IMR-90 (cell line): ENCODE measurements around the gene SRPRB. TPM values are rescaled to one million over a fixed set of nuclear protein-coding genes. Genes with fewer than 3 reads are reported as not detected.

ENCODE experiments used
- ATAC-seq: fragments of 200-7000 bp; cut with Tn5 transposase; 2 replicates; pipeline ENCODE4 v1.9.1; 2020; ENCODE audit warnings: low read depth, mild to moderate bottlenecking, moderate library complexity
- BruUV-seq: library from RNA; stranded (reverse); fragments of 400-500 nt; replicated peaks from 2 replicates; lab custom pipeline; 2021; lab: Mats Ljungman, UMichigan
- CTCF ChIA-PET: fragments of 300-600 bp; formaldehyde crosslinking; extraction: SDS; loops from one replicate; lab custom pipeline; 2021; ENCODE audit warnings: antibody characterized with exemption; lab: Yijun Ruan, JAX
- POLR2A ChIA-PET: fragments of 300-600 bp; sonication (Branson Sonifier 250); formaldehyde crosslinking; loops from one replicate; lab custom pipeline; 2022; ENCODE audit warnings: antibody characterized with exemption; ENCODE audit not compliant: unreplicated experiment; lab: Charles Lee
- DNase-seq: peaks from one replicate; pipeline ENCODE4 v3.0.0; 2013
- H2AFZ ChIP-seq: replicated peaks from 2 replicates; pipeline ENCODE3; 2013; ENCODE audit warnings: low read length, mild to moderate bottlenecking; ENCODE audit not compliant: poor library complexity
- H2AK5ac ChIP-seq: 2 replicates; pipeline ENCODE4 v1.6.1; 2013; ENCODE audit warnings: low read depth, low read length, inconsistent platforms
- H2AK9ac ChIP-seq: replicated peaks from 2 replicates; pipeline ENCODE3; 2013; ENCODE audit warnings: mild to moderate bottlenecking, low read depth, low read length, moderate library complexity; ENCODE audit not compliant: poor library complexity
- H2BK120ac ChIP-seq: 2 replicates; pipeline ENCODE4 v1.6.1; 2013; ENCODE audit warnings: low read depth, low read length, inconsistent platforms
- H2BK15ac ChIP-seq: 3 replicates; pipeline ENCODE4 v1.6.1; 2013; ENCODE audit warnings: low read depth, low read length, inconsistent platforms
- H2BK20ac ChIP-seq: 2 replicates; pipeline ENCODE4 v1.6.1; 2013; ENCODE audit warnings: low read depth, mild to moderate bottlenecking, inconsistent platforms, low read length, moderate library complexity
- H2BK5ac ChIP-seq: 2 replicates; pipeline ENCODE4 v1.6.1; 2013; ENCODE audit warnings: mild to moderate bottlenecking, low read depth, low read length, inconsistent platforms; ENCODE audit not compliant: poor library complexity, severe bottlenecking
- H3K14ac ChIP-seq: replicated peaks from 2 replicates; pipeline ENCODE4 v1.6.1; 2013; ENCODE audit warnings: low read depth, low read length, inconsistent platforms
- H3K18ac ChIP-seq: 2 replicates; pipeline ENCODE4 v1.6.1; 2013; ENCODE audit warnings: low read depth, low read length, control low read depth
- H3K23ac ChIP-seq: 2 replicates; pipeline ENCODE4 v1.6.1; 2013; ENCODE audit warnings: low read depth, low read length, inconsistent platforms
- H3K27ac ChIP-seq: 2 replicates; pipeline ENCODE4 v1.5.1; 2013; ENCODE audit warnings: mild to moderate bottlenecking, control low read depth, low read length; ENCODE audit not compliant: insufficient read depth
- H3K27me3 ChIP-seq: 2 replicates; pipeline ENCODE4 v1.6.1; 2013; ENCODE audit warnings: low read length; ENCODE audit not compliant: control insufficient read depth, insufficient read depth
- H3K36me3 ChIP-seq: 2 replicates; pipeline ENCODE4 v1.6.1; 2013; ENCODE audit warnings: low read length, mixed read lengths; ENCODE audit not compliant: control insufficient read depth, insufficient read depth
- H3K4ac ChIP-seq: 2 replicates; pipeline ENCODE4 v1.6.1; 2013; ENCODE audit warnings: low read depth, low read length, inconsistent platforms
- H3K4me1 ChIP-seq: 2 replicates; pipeline ENCODE4 v1.6.1; 2013; ENCODE audit warnings: low read length, mixed read lengths; ENCODE audit not compliant: control insufficient read depth, insufficient read depth
- H3K4me2 ChIP-seq: 2 replicates; pipeline ENCODE4 v1.6.1; 2013; ENCODE audit warnings: low read depth, mild to moderate bottlenecking, control low read depth, low read length, moderate library complexity
- H3K4me3 ChIP-seq: 2 replicates; pipeline ENCODE4 v1.5.1; 2013; ENCODE audit warnings: low read depth, mild to moderate bottlenecking, control low read depth, low read length, moderate library complexity; ENCODE audit not compliant: insufficient read depth
- H3K56ac ChIP-seq: 2 replicates; pipeline ENCODE4 v1.6.1; 2013; ENCODE audit warnings: low read length, inconsistent platforms; ENCODE audit not compliant: insufficient read depth; ENCODE audit errors: extremely low read depth
- H3K79me1 ChIP-seq, 2 experiments: 2 replicates each; pipeline ENCODE4 v1.6.1; 2013; ENCODE audit warnings: low read length in 2 of 2, inconsistent platforms in 1 of 2, low read depth in 1 of 2
- H3K9ac ChIP-seq: 2 replicates; pipeline ENCODE4 v1.6.1; 2013; ENCODE audit warnings: low read depth, low read length, control low read depth
- H3K9me1 ChIP-seq: 2 replicates; pipeline ENCODE4 v1.6.1; 2013; ENCODE audit warnings: low read length, inconsistent platforms; ENCODE audit not compliant: insufficient read depth
- H3K9me3 ChIP-seq: 2 replicates; pipeline ENCODE4 v1.6.1; 2013; ENCODE audit warnings: low read length; ENCODE audit not compliant: control insufficient read depth, insufficient read depth
- H4K20me1 ChIP-seq: 2 replicates; pipeline ENCODE4 v1.6.1; 2013; ENCODE audit warnings: low read length, inconsistent platforms; ENCODE audit not compliant: insufficient read depth
- H4K5ac ChIP-seq: 2 replicates; pipeline ENCODE4 v1.6.1; 2013; ENCODE audit warnings: mild to moderate bottlenecking, low read depth, low read length, control low read depth
- H4K8ac ChIP-seq, 2 experiments: 2 replicates each; pipeline ENCODE4 v1.6.1; 2013; ENCODE audit warnings: low read depth in 2 of 2, low read length in 2 of 2, control low read depth in 1 of 2, inconsistent platforms in 1 of 2
- H4K91ac ChIP-seq: 2 replicates; pipeline ENCODE4 v1.6.1; 2013; ENCODE audit warnings: low read depth, low read length, inconsistent platforms; ENCODE audit not compliant: insufficient read depth
- CEBPB ChIP-seq: IDR thresholded peaks from 2 replicates; pipeline ENCODE4 v1.6.1; 2012; ENCODE audit warnings: low read depth, low read length, improper control_type of control experiment
- ELK1 ChIP-seq: fragments of 150-350 bp; IDR thresholded peaks from 2 replicates; pipeline ENCODE4 v1.6.1; 2016; ENCODE audit warnings: low read depth, mild to moderate bottlenecking, low read length, moderate library complexity, borderline replicate concordance
- MXI1 ChIP-seq: IDR thresholded peaks from 2 replicates; pipeline ENCODE4 v1.6.1; 2012; ENCODE audit warnings: low read depth, mild to moderate bottlenecking, low read length, moderate library complexity, borderline replicate concordance
- POLR2A ChIP-seq: IDR thresholded peaks from 2 replicates; pipeline ENCODE4 v1.6.1; 2012; ENCODE audit warnings: mild to moderate bottlenecking, low read depth, low read length
- RCOR1 ChIP-seq: IDR thresholded peaks from 2 replicates; pipeline ENCODE4 v1.6.1; 2012; ENCODE audit warnings: mild to moderate bottlenecking, low read length, improper control_type of control experiment; ENCODE audit not compliant: insufficient replicate concordance
- RFX5 ChIP-seq: IDR thresholded peaks from 2 replicates; pipeline ENCODE4 v1.8.0; 2012; ENCODE audit warnings: low read depth, mild to moderate bottlenecking, low read length, moderate library complexity
- WGBS, 2 experiments: methylation state at CpG; one replicate each; pipeline versions ENCODE4 v1.1.5 to v1.1.7; 2013; ENCODE audit warnings: missing lambda C conversion rate in 2 of 2; ENCODE audit not compliant: insufficient read length in 1 of 2; ENCODE audit errors: extremely low coverage in 2 of 2; 5-methylcytosine and 5-hydroxymethylcytosine counted together
- dilution Hi-C: fragments of 300-500 bp; cut with HindIII; formaldehyde crosslinking; loops from one replicate; pipeline ENCODE4 v1.14.3; 2018; ENCODE audit warnings: low sequenced_read_pairs; ENCODE audit not compliant: unreplicated experiment
- in situ Hi-C: fragments of 300-500 bp; cut with MboI; formaldehyde crosslinking; loops from 3 replicates; pipeline ENCODE4 v1.14.3; 2019; ENCODE audit warnings: low sequenced_read_pairs, inconsistent platforms, mixed read lengths
- intact Hi-C: fragments of 100-400 bp; cut with micrococcal nuclease; formaldehyde crosslinking; loops from 2 replicates; pipeline ENCODE4 v1.10.0; 2022
- polyA plus RNA-seq, 3 experiments: library from polyadenylated mRNA; depleted of rRNA; stranded (reverse); fragments of >200 nt; gene quantifications; 2 replicates each; pipeline ENCODE4 v1.2.3, GENCODE V29; 2012; ENCODE audit warnings: low replicate concordance in 1 of 3
- total RNA-seq: library from RNA; depleted of rRNA; stranded (reverse); fragments of >200 nt; gene quantifications from 2 replicates; pipeline ENCODE4 v1.2.3, GENCODE V29; 2012

SRPRB gene
- total and polyA plus RNA-seq, 2 of the 4 experiments (the other 2 are of a cell fraction): 28.8 to 131 TPM

- H3K4me1 ChIP-seq: no peaks in the 10 kb centered on the region
- no peak overlapping the region for H4K91ac ChIP-seq
- DNase-seq (no peak), ATAC-seq (no peak)
- no CpG with 5 or more reads among the region's 4 CpGs for WGBS, 2 experiments
- no peak overlapping the region for H3K18ac ChIP-seq
- H3K4ac ChIP-seq: no peak overlapping the region
- intact Hi-C loops (no loop called here), dilution Hi-C loops (no loop called here), in situ Hi-C loops (no loop called here)
- H3K36me3 ChIP-seq: no peaks in the 10 kb centered on the region
- no peak overlapping the region for H2BK20ac ChIP-seq
- BruUV-seq: no TSS peak
- H4K20me1 ChIP-seq: no peaks in the 10 kb centered on the region; the same call in 1 of the 2 replicates
- H3K23ac ChIP-seq: no peak overlapping the region
- no peak overlapping the region for H3K14ac ChIP-seq
- no peak overlapping the region for H2BK15ac ChIP-seq
- H2BK5ac ChIP-seq: no peak overlapping the region
- H3K4me3 ChIP-seq: no peak overlapping the region
- CTCF ChIA-PET: no interaction called here
- POLR2A ChIA-PET: no interaction called here
- no peak overlapping the region for H3K9ac ChIP-seq
- H2AFZ ChIP-seq: no peak overlapping the region
- no peaks in the 10 kb centered on the region for H3K79me1 ChIP-seq
- no peak overlapping the region for H4K5ac ChIP-seq
- peaks cover 4% of the 10 kb centered on the region; the same call in 1 of the 2 replicates for H3K27me3 ChIP-seq
- H3K9me3 ChIP-seq: no peaks in the 10 kb centered on the region
- H3K27ac ChIP-seq: no peak overlapping the region
- no peaks in the 10 kb centered on the region for H3K9me1 ChIP-seq
- H2AK9ac ChIP-seq: no peak overlapping the region
- no peak overlapping the region for H2AK5ac ChIP-seq
- no peak overlapping the region for H3K56ac ChIP-seq
- no peak overlapping the region for H4K8ac ChIP-seq
- no peak overlapping the region for H2BK120ac ChIP-seq
- no peak for TF ChIP-seq MXI1
- TF ChIP-seq RFX5: no peak
- TF ChIP-seq CEBPB: no peak
- TF ChIP-seq RCOR1: no peak
- no peak for TF ChIP-seq ELK1
- TF ChIP-seq POLR2A: no peak
- H3K4me2 ChIP-seq: no peak overlapping the region
These were observed 32.7 kb downstream of the SRPRB start for GRCh38 chr3:133838296-133838789.
